Effector CD8-positive, alpha-beta T cell (primary cell): ENCODE measurements around the gene RPL19.
A peak's percentile ranks its signal among the peaks of the same experiment; 100 is the strongest.

ENCODE experiments used
- DNase-seq: peaks from one replicate; lab custom pipeline; 2025; lab: John Stamatoyannopoulos, UW

RPL19 gene

GRCh38 chr17:39223907-39224777 is 24.1 kb downstream of the RPL19 start:
- no peak for DNase-seq

DNA sequence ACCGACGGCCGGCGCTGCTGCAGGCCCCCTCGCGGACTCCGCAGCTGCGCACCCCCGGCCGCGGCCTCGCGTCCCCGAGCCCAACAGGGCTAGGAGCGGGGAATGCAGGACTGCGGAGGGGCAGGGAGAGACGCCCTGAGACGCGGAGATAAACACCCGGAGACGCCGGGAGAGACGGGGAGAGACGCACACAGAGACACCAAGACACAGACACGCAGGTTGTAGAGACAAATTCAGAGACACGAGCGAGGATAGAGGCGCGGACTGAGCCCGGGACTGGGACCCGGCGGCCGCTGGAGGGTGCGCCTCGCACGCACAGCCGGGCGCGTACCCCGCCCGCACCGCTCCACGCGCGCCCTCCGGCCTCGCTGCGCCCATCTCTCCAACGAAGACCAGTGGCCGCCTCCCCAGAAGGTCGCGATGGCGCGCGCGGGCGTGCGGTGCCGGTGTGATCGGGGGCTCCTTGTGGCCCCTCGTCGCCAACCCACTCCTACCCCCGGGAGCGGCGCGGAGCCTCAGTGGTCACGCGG is 24.8 kb downstream of the RPL19 start:
- no peak for DNase-seq

GRCh38 chr17:39225308-39225958 is 25.4 kb downstream of the RPL19 start, which contains the start of gene STAC2:
TSS of gene STAC2 (minus strand) at chr17:39225945. CDS start at chr17:39225502, 443 bp downstream.
- no peak for DNase-seq

GRCh38 chr17:39225959-39226683 is 26.0 kb downstream of the RPL19 start:
- peak; percentile 71 for DNase-seq

GRCh38 chr17:39227364-39227919 is 27.4 kb downstream of the RPL19 start:
- no peak for DNase-seq

- no peak for DNase-seq
Observed at GRCh38 chr17:39229274-39229913, 29.3 kb downstream of the RPL19 start.

DNA sequence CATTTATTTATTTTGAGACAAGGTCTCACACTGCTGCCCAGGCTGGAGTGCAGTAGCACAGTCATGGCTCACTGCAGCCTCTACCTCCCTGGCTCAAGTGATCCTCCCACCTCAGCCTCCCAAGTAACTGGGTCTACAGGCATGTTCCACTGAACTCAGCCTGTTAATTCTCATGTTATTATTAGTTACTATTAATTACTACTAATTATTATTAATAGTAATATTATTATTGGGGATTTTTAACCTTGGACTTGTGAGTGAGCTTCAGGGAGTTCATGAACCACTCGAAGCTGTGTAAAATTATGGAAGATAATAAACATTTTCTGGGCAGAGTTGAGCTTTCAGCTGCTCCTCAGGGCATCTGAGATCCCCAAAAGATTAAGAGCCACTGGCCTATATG is 30.3 kb downstream of the RPL19 start:
- no peak for DNase-seq

GRCh38 chr17:39231091-39231561 is 31.0 kb downstream of the RPL19 start:
- DNase-seq: no peak

DNA sequence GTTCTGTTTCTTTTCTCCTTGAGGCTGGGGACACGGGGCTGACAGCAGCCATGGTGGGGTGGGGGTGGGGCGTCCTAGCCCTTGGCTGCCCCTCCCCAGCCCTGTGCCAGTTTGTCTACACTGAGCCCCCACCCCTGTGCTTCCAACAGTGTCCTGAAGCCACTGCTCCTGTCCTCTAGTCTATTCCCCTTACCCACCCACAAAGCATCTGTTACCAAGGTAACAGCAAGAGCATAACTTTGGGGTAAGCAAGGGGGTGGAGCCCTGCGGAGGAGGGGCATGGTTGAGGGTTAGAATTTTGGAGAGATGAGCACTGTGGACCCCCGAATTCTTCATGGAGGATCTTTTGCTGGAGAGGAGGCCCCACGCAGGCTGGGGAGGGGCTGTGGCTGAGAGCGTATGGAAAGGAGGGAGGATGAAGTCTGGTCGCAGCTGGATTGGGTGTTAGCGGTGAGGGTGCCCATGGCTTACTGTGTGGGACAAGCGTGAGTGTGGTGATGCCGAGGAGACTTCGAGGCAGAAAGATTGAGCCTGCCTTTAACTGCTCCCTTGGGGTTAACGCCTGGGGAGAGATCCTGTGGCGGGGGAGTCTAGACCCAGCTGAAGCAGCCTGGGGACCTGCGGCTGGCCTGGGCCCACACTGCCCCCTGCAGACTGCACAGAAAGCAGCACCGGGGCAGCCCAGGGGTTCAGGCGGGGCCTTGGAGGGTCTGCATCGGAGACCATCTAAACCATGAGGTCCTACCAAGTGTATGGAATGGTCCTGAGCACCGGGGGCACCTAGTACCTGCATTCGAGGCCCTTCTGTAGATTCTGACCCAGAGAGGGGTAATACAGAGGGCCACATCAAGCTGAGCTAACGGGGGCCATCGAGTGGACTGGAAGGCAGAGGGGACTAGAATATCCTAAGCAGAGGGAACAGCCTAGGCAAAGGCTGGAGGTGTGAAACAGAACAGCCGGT is 31.8 kb downstream of the RPL19 start:
- DNase-seq: peak; percentile 48

DNA sequence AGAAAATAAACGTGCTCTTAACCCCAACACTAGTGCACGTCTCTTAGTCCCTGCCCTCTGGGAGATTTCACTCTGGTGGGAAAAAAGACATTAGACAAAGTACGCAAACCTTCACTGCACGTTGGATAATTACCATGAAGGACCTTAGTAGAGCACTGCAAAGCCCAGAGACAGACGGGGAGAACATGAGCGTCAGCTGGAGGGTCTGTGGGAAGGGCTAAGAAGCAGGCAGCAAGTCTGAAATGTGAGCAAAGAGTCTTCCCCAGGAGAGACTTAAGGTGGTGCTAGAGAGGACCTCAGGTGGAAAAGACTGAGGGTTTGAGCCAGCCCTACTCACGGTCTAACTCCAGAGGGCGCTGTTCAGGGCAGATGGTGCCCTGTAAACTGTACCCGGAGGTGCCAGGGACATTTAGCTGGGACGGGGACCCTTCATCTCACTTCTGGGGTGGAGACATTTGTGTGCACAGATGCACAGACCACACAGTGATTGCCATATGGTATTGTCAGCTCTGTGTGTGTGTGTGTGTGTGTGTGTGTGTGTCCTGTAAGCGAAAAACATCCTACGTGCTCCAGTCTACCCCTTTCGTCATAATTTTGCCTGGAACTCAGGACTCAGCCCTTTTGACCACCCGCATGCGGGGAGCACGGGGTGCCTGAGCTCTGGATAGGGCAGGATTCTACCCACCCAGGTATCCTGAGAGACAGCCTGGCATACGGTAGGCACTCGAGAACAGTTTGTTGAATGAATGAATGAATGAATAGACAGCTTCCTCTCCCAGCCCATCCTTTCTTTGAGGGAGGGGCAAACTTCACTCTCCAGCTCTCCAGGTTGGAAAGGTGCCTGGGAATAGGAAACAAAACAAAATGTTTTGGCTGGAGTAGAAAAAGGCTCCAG is 35.7 kb downstream of the RPL19 start:
- no peak for DNase-seq

DNA sequence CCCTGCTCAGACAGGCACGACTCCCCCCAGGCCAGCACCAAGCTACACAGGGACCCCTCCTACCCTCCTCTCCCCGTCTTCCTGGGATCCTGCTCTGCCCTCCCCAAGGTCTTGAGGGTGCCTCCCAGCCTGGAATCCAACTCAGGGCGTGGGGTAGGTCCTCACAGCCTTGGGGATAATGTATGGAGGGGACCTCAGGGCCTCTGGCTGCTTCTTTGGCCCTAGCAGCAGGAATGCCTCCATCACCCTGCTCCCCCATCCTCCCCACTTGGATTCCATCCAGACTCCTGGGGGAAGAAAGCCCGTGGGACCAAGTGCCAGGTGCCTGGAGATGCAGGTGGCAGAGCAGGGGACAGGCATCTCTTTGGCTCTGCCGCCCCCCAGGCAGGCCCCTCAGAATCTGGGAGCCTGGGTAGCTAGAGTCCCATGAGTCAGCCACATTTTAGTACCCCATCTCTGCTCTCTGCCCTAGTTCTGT is 36.4 kb downstream of the RPL19 start:
- no peak for DNase-seq

DNA sequence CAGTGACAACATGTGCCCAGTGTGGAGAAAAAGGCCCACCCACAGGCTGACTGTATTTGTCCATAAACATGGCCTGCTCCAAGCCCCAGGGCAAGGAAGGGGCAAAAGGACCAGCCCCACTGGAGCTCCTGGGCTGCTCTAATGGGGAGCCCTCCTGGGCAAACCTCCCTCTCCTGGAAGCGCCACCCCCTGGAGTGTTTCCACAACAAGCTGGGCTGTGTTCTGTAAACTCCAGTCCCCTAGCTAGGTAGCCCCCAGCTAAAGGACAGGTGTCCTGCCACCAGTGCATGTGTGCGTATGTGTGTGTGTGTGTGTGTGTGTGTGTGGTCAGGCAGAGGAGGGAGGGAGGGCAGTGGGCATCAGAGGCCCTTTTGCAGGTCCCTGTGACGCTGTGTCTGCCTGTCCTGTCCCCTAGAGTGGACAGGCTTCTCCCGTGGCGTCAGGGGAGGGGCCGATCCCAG is 36.9 kb downstream of the RPL19 start:
- no peak for DNase-seq

DNA sequence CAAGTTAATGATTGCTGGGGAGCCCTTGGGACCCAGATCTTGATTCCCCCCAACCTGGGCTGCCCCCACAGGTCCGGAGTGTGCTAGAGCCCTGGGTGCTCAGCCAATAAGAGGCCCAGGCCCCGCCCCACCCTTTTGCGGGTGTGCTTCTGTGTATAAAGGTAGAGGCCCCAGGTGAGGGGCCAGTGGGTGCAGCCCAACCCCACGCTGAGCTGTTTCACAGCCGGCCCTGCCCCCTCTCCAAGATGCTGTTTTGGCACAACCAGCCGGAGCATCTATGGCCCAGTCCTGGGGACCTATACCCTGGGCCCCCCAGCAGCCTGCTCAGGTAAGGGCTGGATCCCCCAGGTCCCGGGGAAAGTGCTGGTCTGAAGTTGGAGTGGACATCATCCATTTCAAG is 37.5 kb downstream of the RPL19 start:
- DNase-seq: no peak

- DNase-seq: peak; percentile 74
Observed at GRCh38 chr17:39238311-39238972, 38.4 kb downstream of the RPL19 start.

DNA sequence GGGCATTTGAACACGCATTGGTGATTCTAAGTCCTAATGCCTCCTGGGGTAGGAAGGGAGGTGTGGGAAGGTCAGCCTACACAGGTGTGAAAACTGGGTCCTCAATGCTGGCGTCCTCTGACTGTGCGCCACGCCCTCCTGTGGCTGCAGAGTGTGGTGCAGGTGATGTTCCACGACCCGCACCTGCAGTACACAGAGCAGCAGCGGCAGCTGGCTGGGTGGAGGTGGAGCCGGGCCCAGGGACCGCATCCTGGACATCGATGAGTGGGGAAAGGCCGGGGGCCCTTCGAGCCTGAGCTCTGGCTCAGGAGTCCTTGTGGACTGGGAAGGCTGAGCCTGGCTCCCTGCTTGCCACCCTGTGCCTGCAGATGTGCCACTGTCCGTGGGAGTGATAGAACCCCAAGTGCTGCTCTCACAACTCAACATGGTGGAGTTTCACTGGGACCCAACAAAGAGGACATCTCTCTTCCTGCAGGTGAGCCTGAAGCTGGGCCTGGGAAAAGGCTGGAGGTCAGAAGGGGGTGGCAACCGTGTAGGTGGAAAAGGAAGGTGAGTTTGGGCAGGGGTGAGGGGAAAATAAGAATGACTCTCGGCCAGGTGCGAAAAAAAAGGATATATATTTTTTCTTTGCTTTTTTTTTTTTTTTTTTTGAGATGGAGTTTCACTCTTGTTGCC is 39.7 kb downstream of the RPL19 start:
- DNase-seq: peak; percentile 42

- no peak for DNase-seq
Observed at GRCh38 chr17:39240631-39241030, 40.5 kb downstream of the RPL19 start.

DNA sequence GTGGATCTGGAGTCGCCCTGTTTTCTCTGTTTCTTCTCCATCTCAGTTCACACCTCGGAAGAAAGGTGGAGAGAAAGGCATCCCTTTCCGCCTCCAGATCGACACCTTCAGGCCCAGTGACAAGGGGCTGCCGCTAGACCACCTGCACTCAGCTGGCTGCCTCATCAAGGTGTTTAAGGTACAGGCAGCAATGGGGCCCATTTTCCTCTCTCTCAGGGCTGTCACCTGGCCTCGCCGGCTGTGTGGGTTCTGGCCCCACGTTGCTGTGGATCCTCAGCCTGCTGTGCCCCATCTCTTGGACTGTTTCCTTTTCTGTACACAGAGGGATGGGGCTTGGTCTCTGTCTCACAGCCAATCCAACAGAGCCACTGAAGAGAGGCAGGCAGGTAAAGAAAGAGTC is 43.1 kb downstream of the RPL19 start:
- DNase-seq: no peak
